Bronchial epithelial cell (primary cell): ENCODE data around the gene SLC35F4. TPM values are rescaled to one million over a fixed set of nuclear protein-coding genes. Genes with fewer than 3 reads are reported as not detected.

Source experiments
- DNase-seq: peaks from one replicate; pipeline ENCODE4 v3.0.0-alpha.2; 2010; ENCODE audit warnings: low read depth
- FAIRE-seq: peaks from 2 replicates; lab custom pipeline; 2011; peaks lifted over from hg19 to GRCh38; lab: Jason Lieb, UNC
- H3K27me3 ChIP-seq: 2 replicates; pipeline ENCODE4 v1.5.1; 2011; ENCODE audit warnings: low read length; ENCODE audit not compliant: control insufficient read depth, insufficient read depth
- H3K36me3 ChIP-seq: 2 replicates; pipeline ENCODE4 v1.5.1; 2011; ENCODE audit warnings: low read length; ENCODE audit not compliant: control insufficient read depth, insufficient read depth
- H3K4me3 ChIP-seq: 2 replicates; pipeline ENCODE4 v1.5.1; 2011; ENCODE audit warnings: mild to moderate bottlenecking, low read depth, low read length, control low read depth
- CTCF ChIP-seq: IDR thresholded peaks from 2 replicates; pipeline ENCODE4 v1.5.1; 2011; ENCODE audit warnings: mild to moderate bottlenecking, moderate library complexity, low read length, control low read depth, inconsistent platforms; ENCODE audit not compliant: insufficient read depth, severe bottlenecking
- total RNA-seq: library from RNA; depleted of rRNA; stranded (reverse); fragments of >200 nt; gene quantifications from 2 replicates; pipeline ENCODE4 v1.2.1, GENCODE V29; 2014

SLC35F4 gene
- total RNA-seq, 1 donor from 2014 or later: not detected

- no peaks in the 10 kb centered on the region for H3K36me3 ChIP-seq
- DNase-seq: no peak
- TF ChIP-seq CTCF: no peak
- no peak overlapping the region for H3K4me3 ChIP-seq
- no peak for FAIRE-seq
- H3K27me3 ChIP-seq: no peaks in the 10 kb centered on the region
Observed at GRCh38 chr14:57582746-57583145, 283.1 kb downstream of the SLC35F4 start.

GRCh38 chr14:57578801-57579200, 287.1 kb downstream of the SLC35F4 start:
- TF ChIP-seq CTCF: no peak
- H3K4me3 ChIP-seq: no peak overlapping the region
- no peak for FAIRE-seq
- no peak for DNase-seq
- no peaks in the 10 kb centered on the region for H3K36me3 ChIP-seq
- H3K27me3 ChIP-seq: no peaks in the 10 kb centered on the region

GRCh38 chr14:57576498-57576897, 289.4 kb downstream of the SLC35F4 start:
- TF ChIP-seq CTCF: no peak
- Histone ChIP-seq H3K27me3 (no peaks in the 10 kb centered on the region), H3K4me3 (no peak overlapping the region), H3K36me3 (no peaks in the 10 kb centered on the region)
- DNase-seq (no peak), FAIRE-seq (no peak)

- H3K27me3 ChIP-seq: no peaks in the 10 kb centered on the region
- no peak for TF ChIP-seq CTCF
- FAIRE-seq (no peak), DNase-seq (no peak)
- H3K4me3 ChIP-seq: no peak overlapping the region
- H3K36me3 ChIP-seq: no peaks in the 10 kb centered on the region
Observed at GRCh38 chr14:57575482-57575881, 290.4 kb downstream of the SLC35F4 start.

DNA sequence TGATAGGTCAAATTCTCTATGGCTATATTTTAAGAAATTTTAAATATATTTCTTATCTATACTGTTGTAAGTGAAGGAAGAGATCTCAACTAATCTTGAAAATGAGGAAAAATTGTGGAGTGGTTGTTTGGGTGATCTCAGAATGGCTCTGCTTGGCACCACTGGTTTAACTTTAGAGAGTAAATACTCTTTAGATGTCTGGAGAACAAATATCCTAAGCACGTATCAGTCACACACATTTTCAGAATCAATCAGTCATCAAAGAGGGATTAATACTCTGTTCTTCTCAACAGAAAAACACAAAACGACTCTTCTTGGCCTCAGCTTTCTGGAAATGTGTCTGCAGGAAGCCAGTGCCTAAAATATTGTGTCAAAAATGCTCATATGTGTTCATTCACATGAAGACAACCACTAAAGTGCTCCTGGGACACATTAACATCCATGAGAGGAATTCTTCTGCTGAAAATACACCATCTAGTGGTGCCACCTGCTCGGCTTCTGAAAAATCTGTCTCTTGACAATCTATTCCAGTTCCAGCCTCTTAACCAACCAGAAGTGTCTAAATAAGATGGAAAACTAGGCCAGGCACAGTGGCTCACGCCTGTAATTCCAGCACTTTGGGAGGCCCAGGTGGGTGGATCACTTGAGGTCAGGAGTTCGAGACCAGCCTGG, 291.1 kb downstream of the SLC35F4 start:
- FAIRE-seq: no peak
- Histone ChIP-seq H3K36me3 (no peaks in the 10 kb centered on the region), H3K27me3 (no peaks in the 10 kb centered on the region), H3K4me3 (no peak overlapping the region)
- DNase-seq: no peak
- TF ChIP-seq CTCF: peak; percentile 16

DNA sequence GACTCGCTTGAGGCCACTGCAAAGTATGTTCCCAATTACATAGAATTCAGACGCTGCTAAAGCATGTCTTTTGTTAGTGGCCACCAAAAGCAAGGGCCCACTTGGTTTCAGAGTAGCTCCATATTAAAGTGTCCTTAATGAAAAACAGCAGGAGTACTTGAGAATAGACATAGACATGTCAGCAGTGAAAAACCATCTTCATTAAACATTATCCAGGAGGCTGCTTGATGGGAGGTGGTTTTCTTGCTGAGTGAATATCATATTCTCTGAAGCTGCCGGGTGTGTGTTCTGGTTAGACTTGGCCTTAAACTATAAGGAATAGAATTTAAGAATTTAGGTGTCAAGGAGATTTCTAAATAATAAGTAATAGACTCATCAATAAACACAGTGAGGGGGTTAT, 292.7 kb downstream of the SLC35F4 start:
- no peaks in the 10 kb centered on the region for H3K27me3 ChIP-seq
- DNase-seq (no peak), FAIRE-seq (no peak)
- TF ChIP-seq CTCF: no peak
- H3K36me3 ChIP-seq: no peaks in the 10 kb centered on the region
- no peak overlapping the region for H3K4me3 ChIP-seq
